ENCODE results near the gene NUP62.

The NUP62 gene

GRCh38 chr19:49866933-49867782, 62.1 kb downstream of the NUP62 start, which contains the start of gene PNKP:
Gene PNKP, minus strand, starts transcription at chr19:49867576. Its CDS starts 372 bp downstream, at chr19:49867204.
- TF ChIP-seq CTCF (IDR thresholded peaks at IDR 0.05; ENCODE audit: control insufficient read depth, insufficient read depth, low read depth, low read length, missing control alignments) = no peak
- peak within 1 kb of the TSS; percentile 88 for H3K4me3 ChIP-seq (ENCODE audit: control insufficient read depth, low read depth, low read length)
- no peak for DNase-seq (ENCODE audit: low read depth)

- no peak overlapping the region for H3K4me3 ChIP-seq (ENCODE audit: control insufficient read depth, low read depth, low read length)
- TF ChIP-seq CTCF (IDR thresholded peaks at IDR 0.05; ENCODE audit: control insufficient read depth, insufficient read depth, low read depth, low read length, missing control alignments) = no peak
- no peak for DNase-seq (ENCODE audit: low read depth)
Measured at GRCh38 chr19:49864890-49865289, 64.4 kb downstream of the NUP62 start.

- H3K4me3 ChIP-seq (ENCODE audit: control insufficient read depth, low read depth, low read length) = no peak overlapping the region
- no peak for DNase-seq (ENCODE audit: low read depth)
- TF ChIP-seq CTCF (IDR thresholded peaks at IDR 0.05; ENCODE audit: control insufficient read depth, insufficient read depth, low read depth, low read length, missing control alignments) = no peak
Measured at GRCh38 chr19:49863935-49864320, 65.4 kb downstream of the NUP62 start.

DNA sequence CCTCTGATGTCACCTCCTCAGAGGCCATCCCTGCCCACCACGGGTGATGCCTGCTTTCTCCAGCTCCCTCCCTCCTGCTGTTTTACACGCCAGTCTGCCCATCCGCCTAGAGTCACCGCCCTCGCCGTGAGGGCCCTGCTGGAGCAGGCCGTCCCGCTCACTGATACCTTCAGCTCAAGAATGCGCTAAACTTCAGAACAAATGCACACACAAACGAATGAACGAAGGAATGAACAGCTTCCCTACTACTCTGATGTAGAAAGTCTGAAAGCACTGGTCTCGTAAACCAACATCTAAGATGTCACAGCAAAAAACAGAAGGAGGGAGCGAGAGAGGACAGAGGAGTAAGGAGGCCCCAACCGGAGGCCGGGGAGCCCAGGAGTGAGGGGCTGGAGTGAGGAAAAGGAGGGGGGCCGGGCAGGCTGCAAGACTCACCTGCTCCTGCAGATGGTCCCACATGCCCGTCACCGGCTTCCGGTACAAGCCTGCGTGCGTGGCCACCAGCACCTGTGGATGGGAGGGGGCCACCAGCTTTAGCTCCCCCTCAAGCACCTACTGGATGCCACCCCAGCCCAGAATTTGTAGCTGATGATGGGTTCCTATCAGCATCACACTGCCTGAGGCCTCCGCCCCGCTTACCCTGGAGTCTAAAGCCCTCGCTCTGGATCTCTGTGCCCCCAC, 65.9 kb downstream of the NUP62 start:
- no peak for DNase-seq (ENCODE audit: low read depth)
- H3K4me3 ChIP-seq (ENCODE audit: control insufficient read depth, low read depth, low read length) = no peak overlapping the region
- TF ChIP-seq CTCF (IDR thresholded peaks at IDR 0.05; ENCODE audit: control insufficient read depth, insufficient read depth, low read depth, low read length, missing control alignments) = no peak

DNA sequence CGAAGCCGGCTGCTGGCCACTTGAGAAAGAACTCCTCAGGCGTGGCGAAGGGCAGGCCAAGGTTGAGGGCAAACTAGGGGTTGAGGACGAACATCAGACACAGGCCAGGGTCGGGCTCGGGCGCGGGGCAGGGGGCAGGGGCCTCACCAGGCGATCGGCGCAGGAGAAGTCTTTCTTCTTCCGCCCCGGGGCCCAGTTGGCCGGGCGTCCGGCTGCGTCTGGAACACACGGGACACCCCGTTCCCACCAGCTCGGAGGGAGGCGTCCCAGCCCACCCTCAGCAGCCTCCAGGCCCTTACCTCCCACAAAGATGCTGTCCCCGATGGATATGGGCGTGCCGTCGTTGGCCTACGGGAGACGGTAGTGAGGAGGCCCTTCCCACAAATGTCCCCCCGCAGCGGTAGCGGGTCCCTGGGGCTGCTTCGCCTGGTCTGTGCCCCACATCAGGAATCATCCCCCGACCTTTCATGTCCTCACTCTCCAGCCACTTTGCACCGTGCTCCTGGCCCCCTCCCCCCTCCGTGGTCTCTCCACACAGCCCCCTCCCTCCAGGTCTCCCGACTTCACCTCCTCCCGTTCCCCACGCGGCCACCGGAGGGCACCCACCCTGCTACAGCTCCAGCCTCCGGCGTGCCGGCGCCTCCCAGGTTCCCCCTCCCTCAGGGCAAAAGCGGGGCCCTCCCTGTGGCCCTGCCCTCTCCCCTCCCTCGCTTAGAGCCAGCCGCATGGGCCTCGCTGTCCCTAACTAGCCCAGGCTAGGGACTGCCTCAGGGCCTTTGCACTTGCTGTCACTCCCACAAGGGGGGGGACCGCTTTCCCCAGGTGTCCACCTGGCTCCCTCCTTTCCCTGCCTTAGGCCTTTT, 66.7 kb downstream of the NUP62 start:
- DNase-seq (ENCODE audit: low read depth) = no peak
- TF ChIP-seq CTCF (IDR thresholded peaks at IDR 0.05; ENCODE audit: control insufficient read depth, insufficient read depth, low read depth, low read length, missing control alignments) = peak; percentile 34
- H3K4me3 ChIP-seq (ENCODE audit: control insufficient read depth, low read depth, low read length) = no peak overlapping the region

Measured in AG09309 (cell line).